SU-DHL-6 (cell line): ENCODE results near the gene GPRIN3.

Experiments
- EZH2phosphoT487 ChIP-seq: fragments of 200-600 bp; sonication (generic), shearing (Covaris generic); conservative IDR thresholded peaks from 2 replicates; pipeline ENCODE4 v1.6.1; 2018; ENCODE audit warnings: mild to moderate bottlenecking, antibody characterized with exemption, low read length, moderate library complexity, mixed read lengths
- TF ChIP-seq, protein P1 (sequence below): fragments of 200-600 bp; sonication (generic); IDR thresholded peaks from one replicate; pipeline ENCODE4 v1.5.1; 2017; ENCODE audit warnings: antibody characterized with exemption, mild to moderate bottlenecking, low read length, moderate library complexity; ENCODE audit not compliant: insufficient read depth, poor library complexity, severe bottlenecking

- no peak for TF ChIP-seq EZH2phosphoT487
- TF ChIP-seq, protein P1, sequence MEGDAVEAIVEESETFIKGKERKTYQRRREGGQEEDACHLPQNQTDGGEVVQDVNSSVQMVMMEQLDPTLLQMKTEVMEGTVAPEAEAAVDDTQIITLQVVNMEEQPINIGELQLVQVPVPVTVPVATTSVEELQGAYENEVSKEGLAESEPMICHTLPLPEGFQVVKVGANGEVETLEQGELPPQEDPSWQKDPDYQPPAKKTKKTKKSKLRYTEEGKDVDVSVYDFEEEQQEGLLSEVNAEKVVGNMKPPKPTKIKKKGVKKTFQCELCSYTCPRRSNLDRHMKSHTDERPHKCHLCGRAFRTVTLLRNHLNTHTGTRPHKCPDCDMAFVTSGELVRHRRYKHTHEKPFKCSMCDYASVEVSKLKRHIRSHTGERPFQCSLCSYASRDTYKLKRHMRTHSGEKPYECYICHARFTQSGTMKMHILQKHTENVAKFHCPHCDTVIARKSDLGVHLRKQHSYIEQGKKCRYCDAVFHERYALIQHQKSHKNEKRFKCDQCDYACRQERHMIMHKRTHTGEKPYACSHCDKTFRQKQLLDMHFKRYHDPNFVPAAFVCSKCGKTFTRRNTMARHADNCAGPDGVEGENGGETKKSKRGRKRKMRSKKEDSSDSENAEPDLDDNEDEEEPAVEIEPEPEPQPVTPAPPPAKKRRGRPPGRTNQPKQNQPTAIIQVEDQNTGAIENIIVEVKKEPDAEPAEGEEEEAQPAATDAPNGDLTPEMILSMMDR = no peak
Observed at GRCh38 chr4:89245459-89245858, 62.1 kb downstream of the GPRIN3 start.
